HG03103 (cell line): ENCODE results near the gene ZNF630.
"Not testable (repeated sequence)": the region's sequence is repeated elsewhere in the genome, so short reads cannot be mapped to it uniquely, and the experiment has no call there.

Experiments used
- ATAC-seq: cut with Tn5 transposase; IDR thresholded peaks from one replicate; pipeline ENCODE4 v1.9.1; 2021; ENCODE audit warnings: low read depth; ENCODE audit not compliant: unreplicated experiment

ZNF630 gene

GRCh38 chrX:48071064-48071985 is at the start of gene ZNF630:
ZNF630 (minus strand) TSS chrX:48071640; CDS start chrX:48066886, 4,754 bp downstream.
- peak; percentile 73 for ATAC-seq

- ATAC-seq, result no peak
Observed at GRCh38 chrX:48107717-48108116, 36.3 kb upstream of the ZNF630 start.

- no peak for ATAC-seq
Observed at GRCh38 chrX:48102874-48103374, 31.5 kb upstream of the ZNF630 start.

GRCh38 chrX:48101443-48101842 is 30.0 kb upstream of the ZNF630 start:
- ATAC-seq, result no peak

- not testable (repeated sequence) for ATAC-seq
Observed at GRCh38 chrX:48092558-48092957, 21.1 kb upstream of the ZNF630 start.

GRCh38 chrX:48090123-48090522 is 18.7 kb upstream of the ZNF630 start:
- no peak for ATAC-seq

- ATAC-seq, result no peak
Observed at GRCh38 chrX:48086082-48086481, 14.6 kb upstream of the ZNF630 start.

GRCh38 chrX:48083706-48084105 is 12.3 kb upstream of the ZNF630 start:
- no peak for ATAC-seq

- no peak for ATAC-seq
Observed at GRCh38 chrX:48083212-48083611, 11.8 kb upstream of the ZNF630 start.

GRCh38 chrX:48076343-48076742 is 4.9 kb upstream of the ZNF630 start:
- no peak for ATAC-seq

GRCh38 chrX:48071986-48072605 is 656 bp upstream of the ZNF630 start:
- ATAC-seq, result no peak

GRCh38 chrX:48068096-48068887 is 3.1 kb downstream of the ZNF630 start:
- ATAC-seq, result no peak

GRCh38 chrX:48064261-48064660 is 7.2 kb downstream of the ZNF630 start:
- no peak for ATAC-seq

GRCh38 chrX:48059296-48059639 is 12.2 kb downstream of the ZNF630 start:
- ATAC-seq, result no peak

- no peak for ATAC-seq
Observed at GRCh38 chrX:48058621-48059295, 12.7 kb downstream of the ZNF630 start.

- ATAC-seq, result no peak
Observed at GRCh38 chrX:48046846-48047245, 24.6 kb downstream of the ZNF630 start.

GRCh38 chrX:48045410-48046311 is 25.8 kb downstream of the ZNF630 start:
- ATAC-seq, result no peak

- ATAC-seq, result no peak
Observed at GRCh38 chrX:48043056-48043455, 28.4 kb downstream of the ZNF630 start.

GRCh38 chrX:48035891-48036290 is 35.5 kb downstream of the ZNF630 start:
- no peak for ATAC-seq
